NOMO-1 (cell line): ENCODE measurements around the gene RHCG.
"Not testable (repeated sequence)": the region's sequence is repeated elsewhere in the genome, so short reads cannot be mapped to it uniquely, and the experiment has no call there.

Source experiments
- DNase-seq, 2 experiments: peaks; one replicate each; lab custom pipeline; 2025; ENCODE audit not compliant: unreplicated experiment in 2 of 2; lab: John Stamatoyannopoulos, UW

RHCG gene

DNA sequence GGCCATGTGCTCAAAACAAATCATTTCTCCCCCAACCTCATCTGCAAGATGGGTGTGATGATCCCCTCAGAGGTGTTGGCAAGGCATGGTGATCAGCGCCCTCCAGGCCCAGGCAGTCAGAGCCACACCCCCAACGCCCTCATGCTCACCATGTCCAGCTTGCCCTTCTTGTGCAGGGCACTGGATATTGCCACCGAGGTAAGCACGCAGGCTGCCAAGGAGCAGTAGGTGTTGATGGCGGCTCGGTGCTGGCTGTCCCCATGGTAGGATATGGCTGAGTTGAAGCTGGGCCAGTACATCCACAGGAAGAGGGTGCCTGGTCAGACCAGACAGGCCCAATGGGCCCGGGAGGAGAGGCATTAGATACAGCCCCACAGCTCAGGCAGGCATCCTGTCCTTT lies 17.2 kb downstream of the RHCG start:
- DNase-seq, result no peak

DNA sequence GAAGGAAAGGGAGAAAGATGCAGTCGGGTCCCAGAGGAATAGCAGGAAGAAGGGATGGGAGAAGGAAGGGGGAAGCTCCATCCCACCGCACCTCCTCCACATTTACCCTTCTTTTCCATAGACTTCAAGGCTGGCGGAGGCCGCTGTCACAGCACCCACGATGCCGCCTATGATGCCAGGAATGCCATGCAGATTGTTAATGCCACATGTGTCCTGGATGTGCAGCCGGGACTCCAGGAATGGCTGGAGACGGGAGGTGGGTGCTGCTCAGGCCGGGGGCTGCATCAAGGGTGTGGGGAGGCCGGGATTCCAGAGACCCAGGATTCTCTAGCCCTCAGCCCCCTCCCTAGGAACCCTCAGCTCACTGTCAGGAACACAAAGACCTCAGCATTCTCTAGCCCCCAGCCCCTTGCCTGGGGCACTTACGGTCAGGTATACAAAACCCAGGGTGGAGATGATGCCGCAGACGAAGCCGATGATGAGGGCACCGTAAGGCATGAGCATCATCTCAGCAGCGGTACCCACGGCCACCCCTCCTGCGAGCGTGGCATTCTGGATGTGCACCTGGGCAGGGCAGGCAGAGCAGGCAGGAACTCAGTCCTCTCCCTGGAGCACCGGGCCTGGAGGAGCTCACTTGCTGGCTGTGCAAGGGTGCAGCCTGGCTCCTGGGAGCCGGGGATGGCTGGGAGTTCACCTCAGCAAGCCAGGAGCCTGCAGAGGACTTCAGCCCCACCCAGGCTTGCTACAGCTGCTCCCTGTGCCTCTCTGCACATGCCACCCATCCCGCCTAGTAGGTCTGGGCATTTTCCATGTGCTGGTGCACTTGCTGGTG lies 18.8 kb downstream of the RHCG start:
- no peak for DNase-seq

DNA sequence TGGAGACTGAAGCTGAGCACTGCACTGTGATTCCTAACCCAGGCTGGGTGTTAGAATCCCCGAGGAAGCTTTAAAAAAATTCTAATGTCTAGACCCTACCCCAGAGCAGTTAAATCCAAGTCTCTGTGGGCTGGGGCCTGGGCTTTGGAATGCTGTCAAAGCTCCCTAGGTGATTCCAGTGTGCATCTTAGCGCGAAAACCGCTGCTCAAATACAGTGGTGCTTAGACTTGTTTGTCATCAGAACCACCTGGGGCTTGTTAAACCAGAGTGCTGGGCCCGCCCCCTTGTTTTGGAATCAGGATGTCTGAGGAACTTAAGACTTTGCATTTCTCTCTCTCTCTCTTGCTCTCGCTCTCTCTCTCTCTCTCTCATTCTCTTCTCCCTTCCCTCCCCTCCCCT lies 20.7 kb downstream of the RHCG start:
- no peak for DNase-seq

DNA sequence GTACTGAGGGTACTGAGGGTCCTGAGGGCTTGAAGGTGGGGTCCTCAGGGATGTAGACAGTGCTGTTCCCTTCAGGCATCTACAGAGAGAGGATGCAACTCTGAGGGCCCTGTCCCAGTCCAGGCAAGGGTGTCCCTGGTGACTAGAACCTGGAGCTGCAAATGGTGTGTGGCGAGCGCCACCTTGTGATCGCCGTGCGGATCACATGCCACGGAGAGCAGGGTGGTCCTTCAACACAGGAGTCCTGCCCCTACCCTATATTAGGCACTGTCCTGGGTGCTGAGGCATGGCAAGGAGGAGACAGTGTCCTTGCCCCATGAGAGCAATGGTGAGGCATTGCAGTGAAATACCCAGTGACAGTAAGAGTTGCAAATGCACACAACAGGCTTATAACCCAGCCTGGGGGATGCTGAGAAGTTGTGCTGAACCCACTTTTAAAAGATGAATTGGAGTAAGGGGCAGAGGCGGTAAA lies 23.6 kb downstream of the RHCG start:
- peak; percentile 28 to 58 for DNase-seq

DNA sequence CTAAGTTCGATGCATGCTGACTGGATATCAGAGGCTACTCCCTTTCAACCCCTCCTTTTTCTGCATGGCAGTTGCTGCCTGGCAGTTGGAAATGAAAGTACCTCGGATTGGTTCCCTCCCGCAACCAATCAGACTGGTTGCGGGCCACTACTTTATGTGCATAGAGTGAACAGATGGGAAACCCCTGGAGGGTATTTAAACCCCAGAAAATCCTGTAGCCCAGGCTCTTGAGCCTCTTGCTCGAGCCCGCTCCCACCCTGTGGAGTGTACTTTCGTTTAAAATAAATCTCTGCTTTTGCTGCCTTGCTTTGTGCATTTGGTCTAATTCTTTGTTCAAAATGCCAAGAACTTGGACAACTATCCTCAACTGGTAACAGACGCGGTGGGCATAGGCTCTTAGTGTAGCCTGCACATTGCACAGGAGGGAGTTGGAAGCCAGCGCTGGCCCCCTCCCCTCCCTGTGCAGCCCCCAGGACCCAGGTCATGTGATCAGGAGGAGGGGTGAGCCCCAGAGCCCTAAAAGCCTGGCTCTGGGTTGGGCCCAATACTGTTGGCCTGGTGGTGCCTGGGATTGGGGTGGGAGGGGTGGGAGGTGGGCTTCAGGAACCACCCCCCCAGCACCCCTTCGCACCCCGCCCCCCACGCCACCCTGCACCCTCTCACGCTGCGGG lies 26.8 kb downstream of the RHCG start:
- DNase-seq, result no peak

DNA sequence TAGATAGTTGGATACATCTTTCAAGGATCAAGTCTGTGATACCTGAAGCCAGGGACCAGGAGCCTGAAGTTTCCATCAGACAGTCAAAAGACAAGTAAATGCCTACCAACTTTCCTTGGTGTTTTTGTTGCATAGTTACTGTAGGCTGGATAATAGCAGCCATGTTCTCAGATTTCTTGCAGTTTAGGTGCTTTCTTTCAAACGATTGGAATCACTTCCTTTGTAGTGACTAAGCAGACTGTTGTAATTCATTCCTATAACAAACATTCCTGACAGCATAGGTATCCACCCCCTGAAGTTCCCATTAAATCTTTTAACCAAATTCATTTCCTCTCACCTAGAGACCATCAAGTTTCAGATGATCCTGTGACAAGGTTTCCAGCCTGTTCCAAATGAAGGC lies 27.6 kb downstream of the RHCG start:
- not testable (repeated sequence) for DNase-seq

DNA sequence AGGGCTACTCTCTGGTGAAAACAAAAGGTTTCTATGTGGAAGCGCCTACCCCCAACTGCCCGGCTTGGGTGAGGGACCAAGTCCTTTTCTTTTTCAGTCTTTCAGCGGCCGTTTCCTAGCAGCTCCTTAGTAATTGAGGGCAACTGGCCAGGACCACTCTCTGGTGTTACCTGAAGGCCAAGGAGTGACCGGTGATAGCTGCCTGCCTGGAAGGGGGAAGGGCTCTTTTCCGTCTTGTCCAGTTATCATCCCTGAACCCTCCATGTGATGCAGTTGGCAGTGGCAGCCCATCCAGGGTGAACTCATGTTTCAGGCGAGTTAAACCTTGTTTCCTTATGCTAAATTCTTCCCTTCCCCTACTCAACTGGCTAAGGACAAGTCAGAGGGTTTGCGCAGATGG lies 33.3 kb downstream of the RHCG start:
- DNase-seq, result no peak

DNA sequence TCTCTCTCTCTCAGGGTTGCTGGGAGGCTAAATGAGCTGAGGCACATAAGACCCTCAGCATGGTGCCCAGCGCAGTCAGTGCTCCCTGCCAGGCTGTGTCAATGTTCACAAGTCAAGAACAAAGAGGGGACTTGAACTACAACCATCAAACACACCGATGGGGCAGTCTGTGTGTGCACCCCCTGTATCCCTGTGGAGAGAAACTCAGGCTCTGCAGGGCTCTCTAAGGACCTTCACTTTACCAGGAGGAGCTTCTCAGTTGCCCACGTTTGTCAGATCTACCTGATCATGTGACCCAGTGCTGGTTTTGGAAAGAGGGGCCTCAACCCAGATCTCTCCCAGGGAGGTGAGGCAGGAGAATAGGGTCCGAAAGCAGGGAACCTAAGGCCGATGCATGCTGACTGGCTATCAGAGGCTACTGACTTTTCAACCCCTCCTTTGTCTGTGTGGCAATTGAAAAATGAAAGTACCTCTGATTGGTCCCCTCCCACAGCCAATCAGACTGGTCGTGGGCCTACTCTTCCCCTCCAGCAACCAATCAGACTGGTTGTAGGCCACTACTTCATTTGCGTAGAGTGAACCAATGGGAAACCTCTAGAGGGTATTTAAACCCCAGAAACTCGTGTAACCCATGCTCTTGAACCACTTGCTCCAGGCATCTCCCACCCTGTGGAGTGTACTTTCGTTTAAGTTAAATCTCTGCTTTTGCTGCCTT lies 34.0 kb downstream of the RHCG start:
- DNase-seq, result no peak

DNA sequence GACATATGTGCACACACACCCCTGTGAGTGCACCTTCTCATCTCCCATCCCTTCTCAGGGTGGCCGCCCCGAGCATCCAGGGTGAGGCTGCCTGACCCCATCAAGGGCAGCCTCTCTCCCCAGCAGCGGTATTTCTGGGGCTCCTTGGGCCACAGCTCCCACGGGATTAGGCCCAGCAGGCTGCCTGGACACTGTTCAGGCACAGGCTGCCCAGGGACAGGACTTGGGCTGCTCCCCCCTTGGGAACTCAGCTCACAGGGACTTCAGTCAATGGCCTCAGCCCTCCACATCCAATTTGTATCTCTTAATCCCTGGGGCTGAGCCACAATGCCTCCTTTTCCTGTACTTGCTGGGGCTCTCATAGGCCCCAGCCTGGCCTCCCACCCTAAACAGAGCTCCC lies 35.0 kb downstream of the RHCG start:
- DNase-seq, result no peak

DNA sequence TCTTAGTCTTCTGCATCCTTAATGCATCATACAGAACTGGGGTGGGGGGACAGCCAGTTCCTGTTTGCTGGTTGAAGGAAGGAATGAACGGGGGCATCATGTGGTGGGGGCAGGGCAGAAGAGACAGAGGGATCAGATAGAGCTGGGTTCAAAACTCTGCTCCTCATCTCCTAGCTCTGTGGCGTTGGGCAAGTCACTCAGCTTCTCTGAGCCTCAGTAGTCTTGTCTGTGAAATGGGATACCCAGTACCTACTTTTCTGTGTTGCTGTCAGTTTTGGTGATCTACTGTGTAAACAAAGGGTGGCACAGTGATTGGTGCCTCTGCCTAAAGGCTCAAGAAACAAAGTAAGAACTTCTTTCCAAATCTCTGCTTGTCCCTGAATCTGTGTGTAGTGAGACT lies 36.3 kb downstream of the RHCG start:
- no peak for DNase-seq

DNA sequence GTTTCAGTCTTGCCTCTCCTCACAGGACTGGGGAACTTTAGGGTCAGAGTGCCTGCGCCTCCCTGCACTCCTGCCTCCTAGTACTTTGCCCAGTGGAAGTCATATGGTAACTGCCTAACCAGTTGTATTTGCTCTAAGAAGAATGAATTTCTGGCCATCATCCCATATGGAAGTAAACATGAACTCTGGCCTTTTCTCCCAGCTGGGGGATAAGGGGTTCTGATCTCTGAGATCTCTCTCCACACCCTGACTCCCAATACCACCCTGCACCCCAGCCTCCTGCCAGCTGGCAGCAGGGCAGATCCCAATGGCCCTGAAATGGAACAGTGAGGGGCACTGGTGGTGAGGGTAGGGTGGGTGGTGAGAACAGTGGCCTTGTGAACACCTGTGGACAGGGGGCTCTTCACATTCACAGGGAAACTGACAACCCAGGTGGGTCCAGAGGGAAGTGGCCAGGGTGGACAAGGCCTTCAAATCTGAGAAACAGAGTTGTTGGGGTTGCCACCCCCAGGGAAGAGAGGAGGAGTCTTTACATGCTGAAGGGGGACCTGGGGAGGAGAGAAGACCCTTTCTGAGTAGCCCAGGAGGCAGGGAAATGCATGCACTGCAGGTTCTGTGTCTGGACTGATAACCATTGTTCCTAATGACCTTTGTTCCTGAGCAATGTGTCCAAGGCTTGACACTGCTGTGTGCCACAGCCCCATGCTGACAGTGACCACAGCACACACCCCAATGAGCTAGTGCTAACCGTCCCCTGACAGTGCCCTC lies 36.9 kb downstream of the RHCG start:
- DNase-seq, result no peak

DNA sequence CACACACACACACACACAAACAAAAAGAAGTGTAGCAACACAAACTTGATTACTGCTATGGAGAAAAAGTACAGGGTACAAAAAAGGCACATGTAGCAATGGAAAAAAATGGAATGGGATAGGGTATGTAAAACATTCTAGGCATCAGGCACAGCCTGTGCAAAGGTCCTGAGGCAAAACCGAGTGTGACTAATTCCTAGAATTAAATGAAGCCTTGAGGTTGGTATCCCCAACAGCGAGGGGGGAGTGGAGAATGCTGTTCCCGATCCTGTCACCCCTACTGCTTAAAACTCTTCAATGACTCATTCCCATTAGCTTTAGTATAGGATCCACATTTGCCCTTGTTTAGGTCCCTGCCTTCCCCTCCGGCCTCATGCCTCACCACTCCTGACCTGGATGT lies 37.9 kb downstream of the RHCG start:
- no peak for DNase-seq

DNA sequence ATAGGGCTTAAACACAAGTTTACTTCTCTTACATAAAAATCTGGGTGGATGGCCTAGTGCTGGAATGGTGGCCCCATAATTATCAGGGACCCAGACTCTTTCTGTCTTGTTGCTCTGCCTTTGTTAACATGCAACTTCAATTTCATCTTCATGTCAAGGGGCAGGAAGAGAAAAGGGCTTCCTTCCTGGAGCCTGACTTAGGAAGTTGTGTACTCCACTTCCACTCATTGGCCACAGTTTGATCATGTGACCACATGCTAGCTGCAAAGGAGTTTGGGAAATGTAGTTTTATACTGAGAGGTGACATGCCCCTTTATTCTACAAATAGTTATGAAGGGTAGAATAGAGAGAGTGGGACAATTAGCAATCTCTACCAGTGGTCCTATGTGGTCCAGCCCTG lies 39.3 kb downstream of the RHCG start:
- DNase-seq, result no peak

DNA sequence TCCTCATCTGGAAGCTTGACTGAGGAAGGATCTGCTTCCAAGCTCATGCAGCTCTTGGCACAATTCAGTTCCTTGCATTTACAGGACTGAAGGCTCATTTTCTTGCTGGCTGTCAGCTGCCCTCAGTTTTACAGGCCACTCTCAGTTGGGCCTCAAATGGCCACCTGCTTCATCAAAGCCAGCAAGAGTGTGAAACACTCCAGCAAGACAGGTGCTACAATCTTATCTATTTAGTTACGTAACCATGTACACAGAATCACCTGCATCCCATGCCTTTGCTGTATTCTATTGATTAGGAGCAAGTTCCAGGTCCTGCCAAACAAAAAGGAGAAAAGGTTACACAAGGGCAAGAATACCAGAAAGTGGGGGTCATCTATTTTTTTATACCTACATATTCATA lies 40.8 kb downstream of the RHCG start:
- DNase-seq, result no peak

DNA sequence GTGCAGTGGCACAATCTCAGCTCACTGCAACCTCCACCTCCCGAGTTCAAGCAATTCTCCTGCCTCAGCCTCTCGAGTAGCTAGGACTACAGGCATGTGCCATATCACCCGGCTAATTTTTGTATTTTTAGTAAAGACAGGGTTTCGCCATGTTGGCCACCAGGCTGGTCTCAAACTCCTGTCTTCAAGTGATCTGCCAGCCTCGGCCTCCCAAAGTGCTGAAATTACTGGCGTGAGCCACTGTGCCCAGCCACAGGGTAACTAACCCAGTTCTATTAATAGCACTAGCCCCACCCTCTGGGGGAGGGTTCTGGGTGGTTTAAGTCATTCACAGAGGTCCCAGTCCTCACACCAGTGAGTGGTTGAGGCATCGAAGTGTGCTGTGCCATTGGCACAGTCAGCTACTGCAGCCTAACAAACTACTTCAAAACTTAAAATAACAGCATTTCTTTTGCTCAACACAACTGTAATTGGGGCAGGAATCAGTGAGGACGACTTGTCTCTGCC lies 44.0 kb downstream of the RHCG start:
- DNase-seq, result no peak

DNA sequence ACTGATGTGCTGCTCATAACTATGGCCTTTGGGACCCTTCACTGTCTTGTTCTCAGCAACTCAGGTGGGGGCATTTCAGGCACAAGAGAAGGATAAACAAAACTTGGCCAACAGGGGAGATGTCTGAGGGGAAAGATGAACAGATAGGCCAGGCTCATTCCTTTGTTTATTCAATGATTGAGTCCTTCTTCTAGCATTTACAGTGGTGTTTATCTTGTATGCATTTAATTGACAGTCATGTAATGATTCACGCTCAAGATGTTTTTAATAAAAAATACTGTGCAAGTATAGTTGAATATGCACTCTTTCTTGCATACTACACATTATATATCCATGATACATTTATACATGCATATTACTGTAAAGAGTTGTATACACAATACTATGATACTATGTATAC lies 44.5 kb downstream of the RHCG start:
- DNase-seq, result no peak

DNA sequence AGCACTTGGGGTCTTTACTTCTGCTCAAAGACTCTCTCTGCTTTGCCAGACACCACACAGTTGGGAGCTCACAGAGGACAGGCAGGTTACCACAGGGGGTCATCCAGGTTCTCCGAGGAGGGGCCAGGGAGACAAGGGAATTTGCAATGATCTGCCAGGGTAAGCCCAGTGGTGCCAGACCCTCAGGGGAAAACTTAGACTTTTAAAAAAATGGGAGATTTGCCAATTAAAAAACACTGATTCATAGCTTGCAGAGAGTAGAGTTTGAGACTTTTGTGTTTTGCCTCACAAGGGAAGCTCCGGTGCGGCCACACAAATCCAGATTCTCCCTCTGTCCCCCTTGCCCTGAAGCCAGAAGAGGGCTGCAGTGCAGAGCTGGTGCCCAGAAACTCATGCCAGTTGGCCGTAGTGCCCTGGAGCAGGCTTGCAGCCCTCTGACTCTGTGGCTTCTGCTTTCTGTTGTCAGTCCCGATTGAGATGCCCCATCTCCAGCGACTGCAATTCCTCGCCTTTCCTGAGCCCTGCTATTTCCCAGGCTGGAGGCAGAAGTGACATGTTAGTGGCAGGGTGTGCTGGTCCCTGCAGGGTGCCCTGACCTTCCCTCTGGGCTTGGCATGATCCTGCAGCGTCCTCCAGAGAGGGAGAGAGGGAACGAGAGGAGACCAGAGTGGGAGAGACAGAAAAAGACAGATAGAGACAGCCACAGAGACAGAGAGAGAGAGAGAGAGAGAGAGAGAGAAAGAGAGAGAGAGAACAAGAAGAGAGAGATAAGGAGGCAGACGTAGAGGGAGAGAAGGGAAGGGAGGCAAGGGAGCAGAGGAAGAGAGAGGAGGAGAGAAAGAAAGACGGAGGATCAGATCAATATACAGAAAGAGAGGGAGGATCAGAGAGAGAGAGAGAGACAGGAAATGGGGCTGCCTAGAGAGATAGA lies 46.0 kb downstream of the RHCG start:
- no peak for DNase-seq

DNA sequence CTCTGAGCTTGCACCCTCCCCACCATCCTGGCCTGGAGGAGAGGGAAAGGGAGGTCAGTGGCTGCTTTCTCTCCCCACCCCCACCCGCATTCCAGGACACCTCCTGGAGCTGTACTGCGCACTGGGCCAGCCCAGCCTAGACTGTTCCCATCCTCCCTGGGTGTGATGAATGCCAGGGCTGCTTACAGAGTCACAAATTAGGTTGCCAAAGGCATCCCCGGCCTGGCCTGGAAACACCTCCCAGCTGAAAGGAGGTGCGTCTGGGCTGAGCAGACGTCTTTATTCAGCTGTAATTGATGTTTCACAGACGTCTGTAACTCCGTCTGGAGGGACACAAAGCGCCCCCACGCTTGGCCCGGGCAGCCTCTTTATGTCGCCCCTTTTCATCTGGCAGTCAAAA lies 47.6 kb downstream of the RHCG start:
- no peak for DNase-seq

DNA sequence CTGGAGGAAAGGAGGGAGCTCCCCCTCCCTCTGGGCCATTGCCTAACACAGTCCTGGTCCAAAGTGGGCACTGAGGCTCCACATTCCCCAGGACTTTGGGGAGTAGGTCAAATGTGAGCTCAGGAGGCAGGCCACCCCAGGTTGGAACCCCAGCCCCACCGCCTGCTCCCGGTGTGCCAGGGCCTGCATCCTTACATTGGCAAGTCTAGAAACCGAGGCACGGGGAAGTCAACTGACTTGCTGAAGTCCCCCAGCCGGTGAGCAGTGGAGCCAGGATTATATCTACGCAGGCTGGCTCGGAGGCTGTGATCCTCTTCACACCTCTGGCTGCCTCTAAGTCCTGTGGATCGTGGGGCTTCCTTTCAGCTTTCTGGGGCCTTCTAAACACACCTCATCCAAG lies 48.7 kb downstream of the RHCG start:
- DNase-seq, result no peak
